ENCODE measurements around the gene GRHL1. TPM values are rescaled to one million over a fixed set of nuclear protein-coding genes. Genes with fewer than 3 reads are reported as not detected.

The GRHL1 gene
- total and polyA plus RNA-seq, 2 of the 4 experiments (the other 2 are of a cell fraction), result 0.18 to 0.21 TPM

- ChIA-PET POLR2A (ENCODE audit: unreplicated experiment) (no interaction called here), CTCF (interaction anchor here (0.7 kb wide), 1 partner anchor 45 kb away, joined by 3 read pairs; no protein-coding TSS in a partner anchor)
- Histone ChIP-seq H3K9ac (ENCODE audit: low read depth, low read length) (no peak overlapping the region), H3K14ac (replicated peaks; ENCODE audit: low read depth, low read length) (no peak overlapping the region), H3K36me3 (ENCODE audit: control insufficient read depth, insufficient read depth, low read length) (0 out of 2 replicates have a peak, but pooled peaks cover 3% of the 10 kb centered on the region), H3K9me1 (ENCODE audit: insufficient read depth, low read length) (peaks cover 15% of the 10 kb centered on the region), H3K56ac (ENCODE audit: extremely low read depth, insufficient read depth, low read length) (no peak overlapping the region), H3K79me1 (ENCODE audit: low read depth in 1 of 2, low read length in 2 of 2) (no peaks in the 10 kb centered on the region), H4K20me1 (ENCODE audit: insufficient read depth, low read length) (no peaks in the 10 kb centered on the region), H2BK120ac (ENCODE audit: low read depth, low read length) (no peak overlapping the region), H3K4ac (ENCODE audit: low read depth, low read length) (no peak overlapping the region), H4K5ac (ENCODE audit: low read depth, low read length) (no peak overlapping the region), H3K23ac (ENCODE audit: low read depth, low read length) (no peak overlapping the region), H3K27ac (ENCODE audit: insufficient read depth, low read length) (no peak overlapping the region), H2BK15ac (ENCODE audit: low read depth, low read length) (no peak overlapping the region), H3K4me3 (ENCODE audit: insufficient read depth, low read depth, low read length) (no peak overlapping the region), H2BK20ac (ENCODE audit: low read depth, low read length) (no peak overlapping the region), H4K8ac (ENCODE audit: low read depth in 2 of 2, low read length in 2 of 2) (no peak overlapping the region), H3K18ac (ENCODE audit: low read depth, low read length) (no peak overlapping the region), H2BK5ac (ENCODE audit: low read depth, low read length, poor library complexity, severe bottlenecking) (no peak overlapping the region), H3K9me3 (ENCODE audit: control insufficient read depth, insufficient read depth, low read length) (no peaks in the 10 kb centered on the region), H2AK5ac (ENCODE audit: low read depth, low read length) (no peak overlapping the region; the same call in 1 of the 2 replicates), H4K91ac (ENCODE audit: insufficient read depth, low read depth, low read length) (no peak overlapping the region), H3K27me3 (ENCODE audit: control insufficient read depth, insufficient read depth, low read length) (no peaks in the 10 kb centered on the region; the same call in 1 of the 2 replicates), H2AK9ac (replicated peaks; ENCODE audit: low read depth, low read length, poor library complexity) (no peak overlapping the region), H3K4me1 (ENCODE audit: control insufficient read depth, insufficient read depth, low read length) (peaks cover 13% of the 10 kb centered on the region), H3K4me2 (ENCODE audit: low read depth, low read length) (no peak overlapping the region), H2AFZ (replicated peaks; ENCODE audit: low read length, poor library complexity) (no peak overlapping the region)
- dilution Hi-C loops (cut with HindIII; ENCODE audit: low sequenced_read_pairs, unreplicated experiment), result no loop called here
- in situ Hi-C loops (cut with MboI; ENCODE audit: low sequenced_read_pairs), result no loop called here
- intact Hi-C loops (cut with micrococcal nuclease), result loop anchor here (10.0 kb wide), 1 partner anchor 105 kb away; the partner anchor contains the start of gene KLF11
- WGBS, 2 experiments (ENCODE audit: extremely low coverage in 2 of 2, insufficient read length in 1 of 2), result 100% methylated on average over 1 of the region's 9 CpGs; no CpG with 5 or more reads in 1 of the 2 experiments
- BruUV-seq (replicated peaks), result no TSS peak
- ATAC-seq (ENCODE audit: low read depth) (no peak), DNase-seq (no peak)
- no peak for TF ChIP-seq RFX5 (IDR thresholded peaks at IDR 0.05; ENCODE audit: low read depth, low read length)
- TF ChIP-seq NFE2L2 (IDR thresholded peaks at IDR 0.05; ENCODE audit: low read depth, low read length), result no peak
- TF ChIP-seq MXI1 (IDR thresholded peaks at IDR 0.05; ENCODE audit: borderline replicate concordance, low read depth, low read length), result no peak
- no peak for TF ChIP-seq POLR2A (IDR thresholded peaks at IDR 0.05; ENCODE audit: low read depth, low read length)
- TF ChIP-seq RAD21 (IDR thresholded peaks at IDR 0.05; ENCODE audit: low read length), result no peak
- no peak for TF ChIP-seq FOS (IDR thresholded peaks at IDR 0.05; ENCODE audit: low read depth, low read length)
- TF ChIP-seq BHLHE40 (IDR thresholded peaks at IDR 0.05; ENCODE audit: low read depth, low read length), result no peak
- TF ChIP-seq MAFK (IDR thresholded peaks at IDR 0.05; ENCODE audit: low read depth, low read length), result no peak
- no peak for TF ChIP-seq CEBPB (IDR thresholded peaks at IDR 0.05; ENCODE audit: low read depth, low read length)
- TF ChIP-seq USF2 (IDR thresholded peaks at IDR 0.05; ENCODE audit: low read depth, low read length), result no peak
- TF ChIP-seq ELK1 (IDR thresholded peaks at IDR 0.05; ENCODE audit: borderline replicate concordance, low read depth, low read length), result no peak
- TF ChIP-seq CHD1 (IDR thresholded peaks at IDR 0.05; ENCODE audit: low read depth, low read length), result no peak
- TF ChIP-seq RCOR1 (IDR thresholded peaks at IDR 0.05; ENCODE audit: insufficient replicate concordance, low read length), result no peak
- TF ChIP-seq SMC3 (IDR thresholded peaks at IDR 0.05; ENCODE audit: low read depth, low read length), result no peak
- TF ChIP-seq MAZ (IDR thresholded peaks at IDR 0.05; ENCODE audit: borderline replicate concordance, low read depth, low read length), result no peak
Measured at GRCh38 chr2:9939587-9940485, 11.7 kb upstream of the GRHL1 start.

Data from IMR-90 (cell line).